Spleen (tissue), 11 donors: ENCODE measurements around the gene ANO5. TPM values are rescaled to one million over a fixed set of nuclear protein-coding genes. Genes with fewer than 3 reads are reported as not detected.

Experiments used
- DNase-seq: peaks from one replicate; pipeline ENCODE4 v3.0.0-alpha.2; 2020
- H3K27ac ChIP-seq, 8 donors: fragments of 200-600 bp; sonication (generic) in 7 of 8; 1 replicate in 4 of 8; 2 replicates in 4 of 8; pipeline versions ENCODE4 v1.5.0 to v1.8.0; 2016 to 2021; ENCODE audit warnings: inconsistent platforms in 4 of 8, mild to moderate bottlenecking in 4 of 8, moderate library complexity in 1 of 8
- H3K27me3 ChIP-seq, 7 donors: fragments of 200-600 bp; sonication (generic) in 6 of 7; replicated peaks in 1 of 7; 1 replicate in 4 of 7; 2 replicates in 3 of 7; pipeline versions ENCODE4 v1.5.0 to v1.8.0; 2016 to 2021; ENCODE audit warnings: inconsistent platforms in 3 of 7, mild to moderate bottlenecking in 1 of 7
- H3K36me3 ChIP-seq, 6 donors: fragments of 200-600 bp; sonication (generic) in 5 of 6; 1 replicate in 4 of 6; 2 replicates in 2 of 6; pipeline versions ENCODE4 v1.5.0 to v1.8.0; 2016 to 2021; ENCODE audit warnings: inconsistent platforms in 2 of 6
- H3K4me1 ChIP-seq, 6 donors: fragments of 200-600 bp; sonication (generic) in 5 of 6; 1 replicate in 3 of 6; 2 replicates in 3 of 6; pipeline versions ENCODE4 v1.5.0 to v1.8.0; 2016 to 2021; ENCODE audit warnings: inconsistent platforms in 3 of 6
- H3K4me3 ChIP-seq, 8 donors: fragments of 200-600 bp; sonication (generic) in 7 of 8; 1 replicate in 4 of 8; 2 replicates in 4 of 8; pipeline versions ENCODE4 v1.5.0 to v1.8.0; 2016 to 2021; ENCODE audit warnings: inconsistent platforms in 4 of 8, mild to moderate bottlenecking in 4 of 8, moderate library complexity in 2 of 8
- H3K9me3 ChIP-seq, 8 donors: fragments of 200-600 bp; sonication (generic) in 7 of 8; 1 replicate in 4 of 8; 2 replicates in 4 of 8; pipeline versions ENCODE4 v1.5.0 to v1.8.0; 2016 to 2021; ENCODE audit warnings: inconsistent platforms in 4 of 8
- POLR2A ChIP-seq, 3 donors: fragments of 450-650 bp; IDR thresholded peaks; one replicate each; pipeline ENCODE4 v1.5.1; 2017; ENCODE audit warnings: antibody characterized with exemption in 3 of 3, mild to moderate bottlenecking in 1 of 3
- POLR2AphosphoS5 ChIP-seq, 3 donors: sonication (generic); formaldehyde crosslinking; IDR thresholded peaks; one replicate each; pipeline ENCODE4 v1.5.1; 2017; ENCODE audit warnings: antibody characterized with exemption in 3 of 3
- WGBS, 5 donors: extraction: QIAGEN DNeasy Blood & Tissue Kit in 3 of 5; methylation state at CpG; one replicate each; pipeline versions ENCODE4 v1.1.5 to v1.1.7; 2013 to 2018; 5-methylcytosine and 5-hydroxymethylcytosine counted together
- intact Hi-C: fragments of 100-400 bp; cut with DNase I; formaldehyde crosslinking; loops from one replicate; pipeline ENCODE4 v1.15.0; 2023; ENCODE audit warnings: low total_unique reads
- polyA plus RNA-seq, 3 donors: library from polyadenylated mRNA; stranded (reverse); fragments of 200-250 nt; gene quantifications; one replicate each; pipeline ENCODE4 v1.2.1, GENCODE V29; 2013
- total RNA-seq, 7 donors: library from RNA; depleted of rRNA in 3 of 7; stranded (reverse); fragments of >200 nt in 3 of 7; fragmentation: NEBNext Ultra II Directional in 4 of 7; extraction: Animal tissue kit (Norgen Biotek cat#: 25700) in 4 of 7; gene quantifications; one replicate each; pipeline versions ENCODE4 v1.1.0 to v1.2.1, GENCODE V29; 2016 to 2021
- TF ChIP-seq, protein P1 (sequence below), 11 experiments: fragments of 200-600 bp in 7 of 11; fragments of 450-650 bp in 4 of 11; sonication (generic) in 4 of 11; IDR thresholded peaks in 8 of 11; conservative IDR thresholded peaks in 3 of 11; 1 replicate in 7 of 11; 2 replicates in 4 of 11; pipeline versions ENCODE4 v1.4.0 to v1.8.0; 2016 to 2021; ENCODE audit warnings: antibody characterized with exemption in 11 of 11, inconsistent platforms in 4 of 11, mild to moderate bottlenecking in 1 of 11
- donor health status: healthy with polysubstance abuse.
- donor health status: DM: no; HTN: no; CAD: no; lungs with moderate emphysema.
- donor health status: DM: no; HTN: no; CAD: no.
- donor health status: Bipolar disorder and iron deficiency.
- donor health status: healthy.
- donor health status: DM: no; HTN: no; CAD: no.
- donor health status: DM: yes; HTN: yes; CAD: no.

Gene ANO5
- total and polyA plus RNA-seq, 10 donors = 0.33 to 6.5 (median 2.8) TPM

DNA sequence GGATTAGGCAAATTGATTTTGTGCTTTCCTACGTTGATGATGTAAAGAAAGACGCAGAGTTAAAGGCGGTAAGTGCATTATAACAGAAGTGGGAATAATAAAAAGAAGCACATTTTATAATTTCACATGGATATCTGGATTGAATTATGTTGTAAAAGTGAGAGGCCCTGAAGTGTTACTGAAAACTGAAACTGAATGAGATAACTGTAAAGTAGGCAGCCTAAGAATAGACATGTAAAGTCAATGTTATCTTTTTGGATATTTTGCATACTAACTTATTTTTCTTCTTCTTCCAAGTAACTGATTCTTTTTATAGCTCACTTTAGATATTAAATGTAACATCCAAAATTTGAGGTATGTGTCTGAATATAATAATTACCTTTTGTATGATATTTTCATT, 28.3 kb downstream of the ANO5 start:
- Histone ChIP-seq H3K27ac (no peak overlapping the region), H3K4me3 (no peak overlapping the region), H3K4me1 (no peaks in the 10 kb centered on the region), H3K9me3 (no peaks in the 10 kb centered on the region), H3K36me3 (no peaks in the 10 kb centered on the region), H3K27me3 (no peaks in the 10 kb centered on the region)
- intact Hi-C loops = no loop called here
- TF ChIP-seq POLR2A (IDR thresholded peaks at IDR 0.05) (no peak), POLR2AphosphoS5 (IDR thresholded peaks at IDR 0.05) (no peak)
- DNase-seq = no peak
- 92 to 98% (median 93%) methylated on average over 3 of the region's 3 CpGs for WGBS, 5 donors

DNA sequence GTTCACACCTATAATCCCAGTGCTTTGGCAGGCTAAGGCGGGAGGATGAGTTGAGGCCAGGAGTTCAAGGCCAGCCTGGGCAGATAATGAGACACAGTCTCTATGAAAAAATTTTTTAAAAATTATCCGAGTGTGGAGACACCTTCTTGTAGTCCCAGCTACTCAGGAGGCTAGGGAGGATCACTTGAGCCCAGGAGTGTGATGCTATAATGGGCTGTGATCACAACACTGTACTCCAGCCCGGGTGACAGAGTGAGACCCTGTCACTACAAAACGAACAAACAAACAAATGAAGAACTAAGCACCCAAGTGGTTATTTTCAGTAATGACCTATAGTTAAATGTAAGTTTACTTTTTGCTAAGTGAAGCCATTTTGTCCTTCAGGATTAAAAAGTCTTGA, 32.3 kb downstream of the ANO5 start:
- no peak for DNase-seq
- intact Hi-C loops = no loop called here
- Histone ChIP-seq H3K4me1 (no peaks in the 10 kb centered on the region), H3K4me3 (no peak overlapping the region), H3K9me3 (no peaks in the 10 kb centered on the region), H3K36me3 (no peaks in the 10 kb centered on the region), H3K27me3 (no peaks in the 10 kb centered on the region), H3K27ac (no peak overlapping the region)
- TF ChIP-seq, protein P1, sequence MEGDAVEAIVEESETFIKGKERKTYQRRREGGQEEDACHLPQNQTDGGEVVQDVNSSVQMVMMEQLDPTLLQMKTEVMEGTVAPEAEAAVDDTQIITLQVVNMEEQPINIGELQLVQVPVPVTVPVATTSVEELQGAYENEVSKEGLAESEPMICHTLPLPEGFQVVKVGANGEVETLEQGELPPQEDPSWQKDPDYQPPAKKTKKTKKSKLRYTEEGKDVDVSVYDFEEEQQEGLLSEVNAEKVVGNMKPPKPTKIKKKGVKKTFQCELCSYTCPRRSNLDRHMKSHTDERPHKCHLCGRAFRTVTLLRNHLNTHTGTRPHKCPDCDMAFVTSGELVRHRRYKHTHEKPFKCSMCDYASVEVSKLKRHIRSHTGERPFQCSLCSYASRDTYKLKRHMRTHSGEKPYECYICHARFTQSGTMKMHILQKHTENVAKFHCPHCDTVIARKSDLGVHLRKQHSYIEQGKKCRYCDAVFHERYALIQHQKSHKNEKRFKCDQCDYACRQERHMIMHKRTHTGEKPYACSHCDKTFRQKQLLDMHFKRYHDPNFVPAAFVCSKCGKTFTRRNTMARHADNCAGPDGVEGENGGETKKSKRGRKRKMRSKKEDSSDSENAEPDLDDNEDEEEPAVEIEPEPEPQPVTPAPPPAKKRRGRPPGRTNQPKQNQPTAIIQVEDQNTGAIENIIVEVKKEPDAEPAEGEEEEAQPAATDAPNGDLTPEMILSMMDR (IDR thresholded peaks at IDR 0.05 in 8 of 11, conservative IDR thresholded peaks at IDR 0.05 in 3 of 11) = no peak
- TF ChIP-seq POLR2AphosphoS5 (IDR thresholded peaks at IDR 0.05) (no peak), POLR2A (IDR thresholded peaks at IDR 0.05) (no peak)
- 65 to 88% (median 84%) methylated on average over 4 of the region's 4 CpGs for WGBS, 5 donors

DNA sequence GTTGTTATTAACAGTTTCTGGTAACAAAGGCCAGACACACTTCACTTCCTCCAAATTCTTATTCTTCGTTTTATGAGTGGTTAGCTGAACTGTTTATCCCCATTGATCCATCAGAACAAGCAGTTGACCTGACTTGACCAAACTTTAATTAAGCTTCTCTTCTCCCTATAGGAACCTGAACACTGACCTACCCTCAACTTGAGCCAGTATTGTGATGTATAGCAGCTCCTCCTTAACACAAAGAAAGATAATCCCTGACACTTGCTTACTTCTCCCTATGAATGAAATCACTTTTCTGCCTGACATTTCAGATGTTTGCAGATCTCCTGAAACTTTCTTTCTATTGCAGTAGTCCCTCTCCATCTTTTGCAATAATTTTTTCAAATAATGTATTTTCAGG, 41.9 kb downstream of the ANO5 start:
- H3K9me3 ChIP-seq = no peaks in the 10 kb centered on the region
- no peaks in the 10 kb centered on the region for H3K36me3 ChIP-seq
- intact Hi-C loops = no loop called here
- DNase-seq = no peak
- no peaks in the 10 kb centered on the region for H3K27me3 ChIP-seq
- TF ChIP-seq POLR2AphosphoS5 (IDR thresholded peaks at IDR 0.05) = no peak
- TF ChIP-seq, protein P1 (IDR thresholded peaks at IDR 0.05 in 8 of 11, conservative IDR thresholded peaks at IDR 0.05 in 3 of 11) = no peak
- no peaks in the 10 kb centered on the region for H3K4me1 ChIP-seq
- 27 to 58% (median 40%) methylated on average over 1 of the region's 1 CpG for WGBS, 5 donors
- no peak overlapping the region for H3K4me3 ChIP-seq
- no peak overlapping the region for H3K27ac ChIP-seq

- no peak overlapping the region for H3K4me3 ChIP-seq
- WGBS, 5 donors = 4 to 10% (median 9%) methylated on average over 4 of the region's 4 CpGs
- no peaks in the 10 kb centered on the region for H3K36me3 ChIP-seq
- TF ChIP-seq, protein P1 (IDR thresholded peaks at IDR 0.05 in 8 of 11, conservative IDR thresholded peaks at IDR 0.05 in 3 of 11) = peak in 9 of 11 experiments; percentile 30 to 61 (median 49)
- TF ChIP-seq POLR2A (IDR thresholded peaks at IDR 0.05) = no peak
- intact Hi-C loops = loop anchor here (10.0 kb wide), 1 partner anchor 540 kb away; no protein-coding TSS in a partner anchor
- no peak for DNase-seq
- H3K9me3 ChIP-seq = no peaks in the 10 kb centered on the region
- H3K27ac ChIP-seq = no peak overlapping the region
- H3K4me1 ChIP-seq = no peaks in the 10 kb centered on the region
- peaks cover 0 to 7% (median 0%) of the 10 kb centered on the region in 7 donors for H3K27me3 ChIP-seq
Observed at GRCh38 chr11:22244986-22245592, 52.2 kb downstream of the ANO5 start.
